Activated naive CD4-positive, alpha-beta T cell (primary cell): ENCODE results near the gene CEP57L1.
A peak's percentile ranks its signal among the peaks of the same experiment; 100 is the strongest.

Experiments used
- DNase-seq, 4 experiments: peaks; one replicate each; lab custom pipeline; 2025; lab: John Stamatoyannopoulos, UW

Gene CEP57L1

DNA sequence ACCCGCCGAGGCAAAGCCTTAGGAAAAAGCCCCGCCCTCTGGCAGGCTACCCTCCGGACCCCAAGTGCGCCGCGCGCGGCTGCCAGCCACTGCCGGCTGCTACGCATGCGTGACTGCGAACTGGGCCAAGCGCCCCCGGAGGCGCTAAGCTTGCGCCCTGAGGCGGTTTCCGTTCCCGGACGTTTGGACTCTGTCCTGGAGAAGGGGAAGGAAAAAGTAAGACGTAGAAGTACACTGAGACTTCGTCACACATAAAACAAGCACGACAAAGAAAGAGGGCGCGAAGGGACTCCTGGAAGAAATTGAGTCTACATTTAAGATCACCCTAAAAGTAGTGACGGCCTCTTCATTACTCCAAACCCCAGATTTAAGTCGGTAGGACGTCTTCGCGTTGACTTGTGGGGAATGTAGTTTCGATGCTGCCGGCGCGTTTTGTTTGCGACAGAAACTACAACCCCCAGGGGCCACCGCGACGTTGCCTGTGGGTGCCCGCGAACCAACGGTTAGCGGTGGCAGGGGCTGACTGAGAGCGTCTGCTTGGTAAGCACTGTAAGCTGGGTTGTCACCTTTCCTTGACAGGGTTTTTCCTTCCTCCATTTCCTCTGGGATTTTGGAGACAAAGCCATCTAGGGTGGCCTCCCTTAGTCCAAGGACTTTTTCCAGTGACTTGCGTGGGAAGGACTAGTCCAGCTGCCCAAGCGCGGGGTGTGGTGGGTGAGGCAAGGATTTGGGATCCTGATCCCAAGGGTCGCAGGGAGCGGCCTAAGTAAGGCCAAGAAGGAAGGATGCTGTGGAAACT lies at the start of gene CEP57L1:
CEP57L1 (plus strand) TSS at position 472 of the 799 bp plus-strand sequence. CDS start 49,715 bp downstream, outside the sequence.
- DNase-seq = peak; percentile 77 to 90 (median 83)

DNA sequence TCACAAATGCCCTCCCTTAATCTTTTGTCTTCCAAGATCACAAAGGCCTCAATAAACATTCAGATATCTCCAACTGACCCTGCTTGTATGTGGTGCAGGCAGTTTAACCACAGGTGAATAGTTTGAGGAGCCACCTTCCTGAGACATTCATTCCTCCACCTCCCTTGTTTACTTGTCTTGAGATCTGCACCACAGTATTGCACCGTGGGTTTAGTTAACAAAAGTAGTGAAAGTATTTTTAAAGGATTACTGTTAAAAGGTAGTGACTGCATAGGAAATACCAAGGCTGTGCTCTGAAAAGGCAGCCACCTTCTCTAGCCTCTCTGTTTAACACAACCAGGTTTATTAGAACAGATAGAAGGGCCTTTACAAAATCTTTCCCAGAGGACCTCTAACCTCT lies 47.1 kb upstream of the CEP57L1 start:
- no peak for DNase-seq

DNA sequence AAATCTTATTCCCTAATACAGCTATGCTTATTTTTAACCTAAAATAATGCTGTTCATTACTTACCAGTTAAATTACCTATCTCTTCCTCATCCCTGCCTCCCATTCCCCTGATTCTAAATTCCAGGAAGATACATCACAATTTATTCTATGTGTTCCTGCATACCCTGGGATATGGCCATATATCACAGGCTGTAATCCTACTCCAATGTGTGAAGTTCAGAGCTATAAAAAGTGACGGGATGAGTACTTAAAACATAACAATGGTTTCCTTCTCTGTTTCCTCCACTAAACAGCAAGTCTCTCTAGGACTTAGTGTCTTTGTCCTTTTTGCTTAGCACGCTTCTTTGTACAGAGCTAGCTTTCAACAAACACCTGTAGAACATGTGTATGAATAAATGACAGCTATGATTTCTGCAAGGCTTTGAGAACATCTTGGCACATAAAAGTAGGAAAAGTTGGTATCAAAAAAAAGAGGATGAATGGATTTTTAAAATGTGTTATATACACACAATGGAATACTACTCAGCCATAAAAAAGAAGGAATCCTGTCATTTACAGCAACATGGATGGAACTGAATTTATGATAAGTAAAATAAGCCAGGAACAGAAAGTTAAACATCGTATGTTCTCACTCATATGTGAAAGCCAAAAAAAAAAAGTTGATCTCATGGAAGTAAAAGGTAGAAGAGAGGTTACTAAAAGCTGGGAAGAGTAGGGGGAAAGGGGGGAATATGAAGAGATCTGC lies 46.5 kb upstream of the CEP57L1 start:
- no peak for DNase-seq

DNA sequence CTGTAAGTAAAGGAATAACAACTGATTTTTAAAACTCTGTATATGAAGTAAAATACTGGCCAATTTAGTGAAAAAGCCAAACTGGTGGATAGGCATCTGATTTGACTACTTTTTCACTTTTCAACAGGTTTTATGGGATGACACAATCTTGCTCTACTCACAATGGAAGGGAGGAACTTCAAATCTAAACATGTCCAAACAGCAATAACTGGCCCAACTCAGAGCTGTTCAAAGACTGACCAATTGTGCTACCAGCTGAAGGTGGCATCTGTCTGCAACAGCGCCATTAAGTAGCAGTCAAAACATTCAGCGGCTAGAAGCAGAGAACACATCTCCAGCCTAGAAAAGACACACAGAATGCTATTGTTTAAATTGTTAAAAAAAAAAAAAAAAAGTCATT lies 45.3 kb upstream of the CEP57L1 start:
- no peak for DNase-seq

DNA sequence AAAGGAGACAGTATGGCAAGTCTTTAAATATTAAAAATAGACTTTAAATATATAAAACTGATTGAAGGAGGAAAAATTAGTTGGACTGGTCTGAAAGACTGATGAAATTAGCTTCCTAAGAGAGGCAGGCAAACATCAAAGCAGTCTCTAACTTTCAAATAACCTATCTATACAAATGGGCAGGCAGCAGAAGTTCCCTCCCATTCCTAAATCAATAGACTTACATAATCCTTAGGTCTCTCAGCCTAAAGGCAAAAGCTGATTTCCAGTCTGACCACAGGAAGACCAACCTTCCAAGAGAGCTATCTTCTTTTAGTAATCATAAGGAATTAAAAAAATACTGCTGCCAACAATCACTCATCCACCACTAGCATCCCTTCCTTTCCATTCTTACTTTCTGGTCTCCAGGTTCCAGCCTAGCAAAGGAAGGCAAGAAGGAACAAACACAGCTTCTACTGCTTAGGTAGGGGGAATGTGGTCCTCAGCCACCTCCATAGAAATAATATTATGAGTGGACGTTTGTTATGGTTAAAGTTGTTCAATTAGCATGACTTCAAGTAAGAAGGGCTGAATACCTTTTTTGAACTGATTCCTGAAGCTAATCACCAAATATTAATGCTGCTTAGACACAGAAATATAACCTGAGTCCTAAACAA lies 44.7 kb upstream of the CEP57L1 start:
- DNase-seq = no peak

DNA sequence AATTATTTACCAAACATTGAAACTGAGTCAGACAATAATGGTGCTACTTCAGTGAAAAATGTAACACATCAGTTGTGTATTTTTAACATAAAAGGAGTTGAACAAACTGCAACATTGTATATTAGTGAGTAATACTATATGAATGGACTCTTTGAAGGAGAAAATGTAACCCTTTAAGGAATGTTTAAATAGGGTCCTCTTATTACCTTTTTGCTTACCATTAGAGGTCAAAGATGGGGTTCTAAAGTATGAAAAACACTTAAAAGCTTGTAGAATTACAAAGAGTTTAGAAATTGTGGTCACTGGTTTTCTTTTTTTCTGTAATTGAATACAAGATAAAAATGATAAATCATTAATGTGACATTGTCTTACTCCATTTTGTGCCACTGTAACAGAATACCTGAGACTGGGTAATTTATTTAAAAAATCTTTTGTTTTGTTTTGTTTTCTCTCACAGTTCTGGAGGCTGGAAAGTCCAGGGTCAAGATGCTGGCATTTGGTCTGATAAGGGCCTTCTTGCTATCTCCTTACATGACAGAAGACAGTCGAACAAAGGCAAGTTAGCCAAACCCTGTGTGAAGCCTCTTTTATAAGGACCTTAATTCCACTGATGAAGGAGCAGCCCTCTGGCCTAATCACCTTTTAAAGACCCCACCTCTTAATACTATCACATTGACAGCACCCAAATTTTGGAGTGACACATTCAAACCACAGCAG lies 43.8 kb upstream of the CEP57L1 start:
- DNase-seq = no peak

DNA sequence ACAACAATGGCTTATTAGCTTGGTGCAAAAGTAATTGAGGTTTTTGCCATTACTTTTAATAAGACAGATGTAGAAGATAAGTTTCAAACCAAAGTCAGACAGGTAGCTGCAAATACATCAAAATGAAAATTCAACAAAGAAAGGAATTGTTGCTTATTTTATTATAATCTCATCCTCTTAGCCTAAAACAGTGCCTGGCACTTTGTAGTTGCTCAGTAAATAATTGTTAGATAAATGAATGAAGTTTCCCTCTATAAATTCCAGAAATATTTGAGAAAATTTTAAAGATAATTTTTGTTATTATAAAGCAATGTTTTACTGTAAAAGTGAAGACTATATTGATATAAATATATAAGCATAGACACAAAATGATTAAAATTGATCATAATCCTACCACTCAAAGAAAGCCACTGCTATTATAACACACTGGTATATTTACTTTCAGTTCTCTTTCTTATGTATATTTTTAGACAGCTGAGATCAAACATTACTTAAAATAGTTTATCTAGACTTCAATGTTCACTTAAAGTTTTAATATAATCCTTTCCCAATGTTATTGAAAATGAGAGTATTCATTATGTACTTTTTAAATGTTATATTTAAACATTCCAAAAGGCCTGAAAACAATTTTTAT lies 43.2 kb upstream of the CEP57L1 start:
- DNase-seq = no peak

DNA sequence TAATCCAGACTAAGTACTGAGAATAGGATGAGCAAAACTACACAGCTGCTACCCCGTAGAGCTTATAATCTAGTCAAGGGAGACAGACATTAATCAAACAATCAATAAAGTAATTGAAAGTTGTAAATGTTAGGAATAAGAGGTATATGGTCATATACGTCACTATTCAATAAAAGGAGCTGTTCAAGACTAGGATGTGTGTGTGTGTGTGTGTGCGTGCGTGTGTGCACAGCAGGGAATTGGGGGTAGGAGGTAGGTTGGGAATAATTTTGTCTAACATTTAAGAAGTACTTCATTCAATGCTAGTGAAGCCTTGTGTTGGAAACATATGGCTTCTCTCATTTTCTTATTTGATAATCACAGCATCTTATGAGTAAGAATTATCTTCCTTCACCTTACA lies 42.5 kb upstream of the CEP57L1 start:
- DNase-seq = no peak

DNA sequence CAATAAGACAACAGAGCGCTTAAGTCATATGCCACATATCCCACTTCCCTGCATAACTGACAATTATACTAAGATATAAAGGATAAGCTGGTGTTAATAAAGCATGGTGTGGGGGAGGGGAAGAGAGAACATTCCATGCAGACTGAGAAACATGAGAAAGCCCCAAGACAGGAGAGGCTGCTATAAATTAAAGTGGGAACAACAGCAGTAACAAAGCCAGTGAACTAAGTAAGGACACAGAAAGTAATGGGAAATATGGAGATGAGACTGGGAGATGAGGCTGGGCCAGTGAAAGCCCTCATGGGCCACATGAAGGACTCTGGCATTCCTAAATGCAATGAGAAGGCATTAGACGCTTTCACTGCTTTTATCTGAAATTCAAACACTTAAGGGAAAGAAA lies 42.0 kb upstream of the CEP57L1 start:
- DNase-seq = no peak

DNA sequence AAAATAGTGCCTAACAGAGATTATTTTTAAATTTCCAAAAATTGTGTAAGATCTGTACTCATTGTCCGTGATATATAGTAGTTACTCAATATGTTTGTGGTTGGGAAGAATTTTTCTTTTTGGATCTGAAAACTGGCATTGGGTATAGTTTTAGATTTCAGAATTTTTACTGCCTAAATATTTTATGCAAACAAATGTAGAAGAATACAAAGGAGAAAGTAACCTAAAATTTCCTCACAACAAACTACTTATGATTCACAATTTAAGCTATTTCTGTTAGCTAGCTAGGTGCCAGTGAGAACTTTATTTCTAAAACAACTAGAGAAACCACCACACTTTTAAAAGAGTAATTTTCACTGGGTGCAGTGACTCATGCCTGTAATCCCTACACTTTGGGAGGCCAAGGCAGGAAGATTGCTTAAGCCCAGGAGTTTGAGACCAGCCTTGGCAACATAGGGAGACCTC lies 39.5 kb upstream of the CEP57L1 start:
- no peak for DNase-seq

DNA sequence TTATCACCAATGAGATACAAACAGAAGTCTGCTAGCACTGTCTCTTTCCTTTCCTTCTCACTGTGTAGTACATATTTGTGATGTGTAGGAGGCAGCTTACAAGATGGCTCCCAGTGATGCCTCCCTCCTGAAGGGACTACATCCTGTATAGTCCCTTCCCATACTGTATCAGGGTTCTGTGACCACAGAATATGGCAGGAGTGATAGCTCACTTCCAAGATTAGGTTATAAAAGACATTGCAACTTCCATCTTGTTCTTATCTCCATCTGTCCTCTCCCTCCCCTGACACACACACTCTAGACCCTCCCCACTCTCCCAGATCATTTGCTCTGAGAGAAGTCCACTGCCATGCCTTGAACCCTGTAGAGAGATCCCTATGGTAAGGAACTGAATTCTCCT lies 38.6 kb upstream of the CEP57L1 start:
- no peak for DNase-seq

DNA sequence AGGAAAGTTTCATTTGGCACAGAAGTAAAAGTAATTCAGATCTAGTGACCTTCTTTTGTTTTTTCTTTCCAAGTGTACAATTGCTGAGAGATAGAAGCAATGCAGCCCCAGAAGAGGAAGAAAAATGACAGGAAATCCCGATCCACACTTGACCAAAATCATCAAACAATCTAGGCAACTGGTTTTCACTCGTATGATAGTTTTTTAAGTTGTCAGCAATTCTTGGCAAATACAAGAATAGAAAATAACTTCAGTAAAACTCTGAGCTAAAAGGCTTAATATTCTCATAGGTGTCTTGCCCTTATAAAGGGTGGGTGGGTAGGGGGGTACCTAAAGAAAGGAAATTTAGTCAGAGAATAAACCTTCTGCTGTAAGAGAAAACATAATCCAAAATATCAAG lies 36.7 kb upstream of the CEP57L1 start:
- no peak for DNase-seq

DNA sequence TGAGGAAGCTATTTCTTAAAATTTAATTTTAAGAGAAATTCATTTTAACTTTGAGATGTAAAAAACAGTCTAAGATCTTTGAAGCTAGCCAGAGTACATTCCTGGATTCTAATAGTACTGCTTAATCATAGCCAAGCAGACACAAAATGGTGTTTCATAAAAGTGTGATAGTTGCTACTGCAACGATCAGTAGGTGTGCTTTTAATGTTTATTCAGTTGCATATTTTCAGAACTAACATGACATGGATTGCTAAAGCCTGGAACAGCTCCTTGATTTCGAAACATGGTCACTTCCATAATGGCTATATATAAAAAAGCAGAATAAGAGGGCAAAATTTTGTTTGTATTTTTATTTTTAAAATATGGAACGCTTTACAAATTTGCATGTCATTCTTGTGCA lies 36.2 kb upstream of the CEP57L1 start:
- DNase-seq = no peak

DNA sequence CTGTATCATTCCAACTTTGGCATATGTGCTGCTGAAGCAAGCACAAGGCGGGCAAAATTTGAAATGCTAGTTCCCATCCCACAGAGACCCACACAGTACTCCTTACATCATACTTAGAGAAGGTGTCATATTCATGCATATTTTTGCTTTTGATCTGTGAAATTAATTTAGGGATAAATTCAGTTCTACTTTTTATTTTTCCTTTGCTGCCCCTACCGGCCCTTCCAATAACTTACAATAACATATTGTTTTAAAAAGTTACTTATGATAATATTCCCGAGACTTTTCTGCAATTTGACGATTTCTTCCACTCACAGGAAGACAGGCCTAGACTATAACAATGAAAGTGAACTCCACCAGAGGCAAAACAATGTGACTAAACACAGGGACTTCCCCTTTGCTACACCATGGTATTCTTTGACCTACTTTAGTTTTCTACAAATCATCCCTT lies 35.7 kb upstream of the CEP57L1 start:
- no peak for DNase-seq

DNA sequence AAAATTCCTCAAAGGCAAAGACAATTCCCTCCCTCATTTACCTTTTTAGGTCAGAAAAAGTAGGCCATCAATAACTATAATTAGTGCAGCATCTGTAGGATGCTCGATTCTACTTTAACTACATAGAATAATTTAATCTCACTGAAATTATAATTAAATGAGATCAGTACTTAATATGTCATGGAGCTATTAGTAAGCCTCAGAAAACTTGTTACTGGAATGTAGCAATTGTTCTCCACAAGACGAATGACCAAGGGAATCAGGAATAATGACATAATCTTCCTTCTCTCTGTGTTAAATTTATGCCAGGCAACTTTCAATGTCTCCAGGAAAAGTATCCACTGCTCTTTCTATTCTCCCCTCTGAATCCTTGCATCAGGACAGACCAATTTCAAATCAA lies 34.7 kb upstream of the CEP57L1 start:
- no peak for DNase-seq

DNA sequence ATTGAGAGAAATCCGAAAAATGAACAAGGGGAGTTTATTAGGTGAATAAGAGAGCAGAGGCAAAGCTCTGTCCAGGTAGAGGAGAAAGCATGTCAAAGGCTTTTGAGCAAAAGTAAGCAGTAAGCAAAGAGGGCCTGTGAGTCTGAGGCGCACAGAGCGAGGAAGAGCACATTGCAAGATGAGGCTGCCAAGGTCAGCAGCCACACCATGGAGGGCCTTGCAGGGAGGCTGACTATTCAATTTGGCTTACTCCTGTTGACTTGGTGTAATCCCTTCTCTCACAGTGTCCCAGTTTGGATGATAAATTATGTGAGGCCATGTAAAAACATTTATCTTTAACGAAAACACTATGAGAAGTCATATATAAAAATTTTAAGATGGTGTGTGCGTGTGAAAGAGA lies 33.1 kb upstream of the CEP57L1 start:
- no peak for DNase-seq

DNA sequence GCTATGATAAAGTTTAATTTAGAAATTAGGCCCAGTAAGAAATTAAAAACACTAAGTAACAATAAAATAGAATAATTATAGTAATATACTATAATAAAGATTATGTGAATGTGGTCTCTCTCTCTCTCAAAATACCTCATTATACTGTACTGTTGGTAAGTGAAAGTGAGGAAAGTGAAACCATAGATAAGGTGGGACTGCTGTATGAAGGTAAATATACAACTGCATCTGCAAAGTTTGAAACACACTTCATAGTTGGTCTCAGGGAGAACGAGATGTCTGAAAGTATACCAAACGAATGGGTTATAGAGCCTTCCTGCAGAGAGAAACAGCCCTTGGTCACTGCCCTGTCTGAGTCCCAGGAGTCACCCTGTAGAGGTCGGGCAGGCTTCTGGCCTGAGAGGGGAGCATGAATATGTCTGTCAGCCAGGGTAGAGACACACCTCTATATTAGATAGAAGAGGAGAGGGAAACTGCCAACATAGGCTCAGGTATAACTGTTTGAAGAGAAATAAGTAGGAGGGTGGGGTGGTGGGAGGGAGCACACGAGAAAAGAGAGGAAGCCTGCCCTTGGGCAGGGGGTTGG lies 32.4 kb upstream of the CEP57L1 start:
- DNase-seq = no peak

DNA sequence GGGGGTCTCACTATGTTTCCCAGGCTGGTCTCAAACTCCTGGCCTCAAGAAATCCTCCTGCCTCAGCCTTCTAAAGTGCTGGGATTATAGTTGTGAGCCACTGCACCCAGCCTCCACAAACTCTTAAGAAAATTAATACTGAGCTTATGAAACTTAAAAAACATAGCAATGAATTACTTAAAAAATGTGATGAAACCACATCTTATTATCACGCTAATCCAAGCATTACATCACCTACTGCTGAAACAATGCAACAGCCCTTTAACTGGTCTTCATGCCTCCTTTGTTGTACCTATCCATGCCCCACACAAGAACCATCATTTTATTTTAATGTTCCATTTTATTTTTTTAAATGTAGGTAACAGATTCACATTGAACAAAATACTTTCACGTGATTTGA lies 25.6 kb upstream of the CEP57L1 start:
- DNase-seq = no peak

DNA sequence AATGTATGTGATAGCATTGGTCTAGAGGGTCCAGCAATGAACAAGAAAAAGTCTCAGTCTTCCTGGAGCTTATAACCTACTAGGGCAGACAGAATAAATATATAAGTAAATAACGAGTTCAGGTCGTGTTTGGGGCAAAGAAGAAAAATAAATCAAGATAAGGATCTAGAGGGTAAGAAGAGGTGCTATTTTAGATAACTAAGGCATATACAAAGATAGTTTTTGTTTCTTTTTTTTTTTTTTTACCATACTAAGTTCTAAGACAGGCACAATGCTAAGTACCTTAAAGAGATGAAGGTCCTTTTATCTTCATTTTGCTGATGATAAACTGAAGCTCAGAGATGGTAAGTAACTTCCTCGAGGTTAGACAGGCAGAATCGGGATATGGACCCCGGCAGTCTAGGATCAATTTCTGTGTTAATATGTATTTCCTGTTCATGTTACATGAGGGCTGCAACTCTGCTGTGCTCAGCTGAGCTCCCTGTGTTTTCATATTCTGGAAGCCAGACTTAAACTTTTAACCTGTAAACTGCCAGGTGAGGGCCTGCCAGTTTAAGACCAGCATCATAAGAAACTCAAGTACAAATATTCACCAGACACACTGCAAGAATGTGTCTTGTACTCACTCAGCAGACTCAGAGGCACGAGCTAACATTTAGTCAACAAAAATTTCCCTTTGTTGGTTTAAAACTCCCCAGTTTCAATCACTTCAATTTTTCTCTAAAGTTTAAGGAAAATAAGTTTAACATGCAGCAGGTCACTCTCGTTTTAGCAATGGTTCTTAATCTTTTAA lies 24.0 kb upstream of the CEP57L1 start:
- DNase-seq = no peak

DNA sequence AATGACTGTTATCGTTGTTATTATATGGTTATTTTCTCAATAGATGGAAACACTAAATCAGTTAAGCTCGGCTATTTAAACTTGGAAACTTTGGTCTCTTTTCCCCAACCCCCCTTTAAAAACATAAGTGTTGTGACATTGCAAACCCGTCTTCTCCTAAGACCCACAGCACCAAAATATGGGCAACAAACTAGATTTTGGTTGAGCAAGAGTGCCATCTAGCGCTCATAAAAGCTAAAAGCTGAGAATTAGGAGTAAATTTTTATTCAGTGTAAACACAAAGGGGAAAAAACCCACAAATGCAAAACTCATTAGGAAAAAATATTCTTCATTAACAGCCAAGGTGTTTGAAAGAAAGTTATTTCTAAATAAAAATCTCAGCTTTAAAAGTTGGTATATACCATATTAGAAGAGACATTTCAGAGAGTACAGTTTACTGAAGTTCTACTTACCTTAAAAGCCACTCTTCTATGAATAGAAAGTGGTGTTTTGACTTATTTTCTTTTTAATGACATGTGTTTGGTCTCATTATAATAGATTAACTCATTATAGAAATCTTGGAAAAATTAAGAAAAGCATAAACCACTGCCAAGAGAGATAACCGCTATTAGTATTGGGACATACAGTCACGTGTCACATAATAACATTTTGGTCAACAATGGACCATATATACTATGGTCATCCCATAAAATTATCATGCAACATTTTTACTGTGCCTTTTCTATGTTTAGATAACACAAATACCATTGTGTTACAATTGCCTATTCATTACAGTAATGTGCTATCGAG lies 21.8 kb upstream of the CEP57L1 start:
- DNase-seq = no peak
